ENCODE data around the gene RBM14. TPM values are rescaled to one million over a fixed set of nuclear protein-coding genes. Genes with fewer than 3 reads are reported as not detected.
A peak's percentile ranks its signal among the peaks of the same experiment; 100 is the strongest.

Gene RBM14
- total RNA-seq, 1 donor from 2014 or later, result 49.9 TPM

GRCh38 chr11:66619080-66619554 lies 2.7 kb downstream of the RBM14 start:
- Histone ChIP-seq H3K4me3 (ENCODE audit: low read depth, low read length) (peak overlapping the region; percentile 88), H3K36me3 (ENCODE audit: control insufficient read depth, insufficient read depth, low read length) (no peaks in the 10 kb centered on the region), H3K27me3 (ENCODE audit: control insufficient read depth, insufficient read depth, low read length) (no peaks in the 10 kb centered on the region)
- DNase-seq (ENCODE audit: low read depth), result no peak
- TF ChIP-seq CTCF (IDR thresholded peaks at IDR 0.05; ENCODE audit: insufficient read depth, low read length, poor library complexity, severe bottlenecking), result no peak

- no peaks in the 10 kb centered on the region for H3K27me3 ChIP-seq (ENCODE audit: control insufficient read depth, insufficient read depth, low read length)
- H3K36me3 ChIP-seq (ENCODE audit: control insufficient read depth, insufficient read depth, low read length), result peaks cover 16% of the 10 kb centered on the region
Observed at GRCh38 chr11:66624450-66624849, 8.0 kb downstream of the RBM14 start.

GRCh38 chr11:66625041-66625751 lies 8.8 kb downstream of the RBM14 start:
- Histone ChIP-seq H3K4me3 (ENCODE audit: low read depth, low read length) (no peak overlapping the region), H3K27me3 (ENCODE audit: control insufficient read depth, insufficient read depth, low read length) (no peaks in the 10 kb centered on the region), H3K36me3 (ENCODE audit: control insufficient read depth, insufficient read depth, low read length) (peaks cover 16% of the 10 kb centered on the region)
- TF ChIP-seq CTCF (IDR thresholded peaks at IDR 0.05; ENCODE audit: insufficient read depth, low read length, poor library complexity, severe bottlenecking), result no peak
- DNase-seq (ENCODE audit: low read depth), result no peak

More at GRCh38 chr11:66624450-66624849, 8.0 kb downstream of the RBM14 start:
- no peak for DNase-seq (ENCODE audit: low read depth)
- H3K4me3 ChIP-seq (ENCODE audit: low read depth, low read length), result no peak overlapping the region
- TF ChIP-seq CTCF (IDR thresholded peaks at IDR 0.05; ENCODE audit: insufficient read depth, low read length, poor library complexity, severe bottlenecking), result no peak

- DNase-seq (ENCODE audit: low read depth), result no peak
- Histone ChIP-seq H3K4me3 (ENCODE audit: low read depth, low read length) (no peak overlapping the region), H3K27me3 (ENCODE audit: control insufficient read depth, insufficient read depth, low read length) (no peaks in the 10 kb centered on the region), H3K36me3 (ENCODE audit: control insufficient read depth, insufficient read depth, low read length) (peaks cover 16% of the 10 kb centered on the region)
- no peak for TF ChIP-seq CTCF (IDR thresholded peaks at IDR 0.05; ENCODE audit: insufficient read depth, low read length, poor library complexity, severe bottlenecking)
Observed at GRCh38 chr11:66625752-66626149, 9.3 kb downstream of the RBM14 start.

- H3K36me3 ChIP-seq (ENCODE audit: control insufficient read depth, insufficient read depth, low read length), result peaks cover 16% of the 10 kb centered on the region
- no peak overlapping the region for H3K4me3 ChIP-seq (ENCODE audit: low read depth, low read length)
- no peaks in the 10 kb centered on the region for H3K27me3 ChIP-seq (ENCODE audit: control insufficient read depth, insufficient read depth, low read length)
- no peak for DNase-seq (ENCODE audit: low read depth)
- TF ChIP-seq CTCF (IDR thresholded peaks at IDR 0.05; ENCODE audit: insufficient read depth, low read length, poor library complexity, severe bottlenecking), result no peak
Observed at GRCh38 chr11:66626382-66626781, 10.0 kb downstream of the RBM14 start.

- DNase-seq (ENCODE audit: low read depth), result no peak
- H3K4me3 ChIP-seq (ENCODE audit: low read depth, low read length), result no peak overlapping the region
- H3K36me3 ChIP-seq (ENCODE audit: control insufficient read depth, insufficient read depth, low read length), result peaks cover 16% of the 10 kb centered on the region
- TF ChIP-seq CTCF (IDR thresholded peaks at IDR 0.05; ENCODE audit: insufficient read depth, low read length, poor library complexity, severe bottlenecking), result no peak
- no peaks in the 10 kb centered on the region for H3K27me3 ChIP-seq (ENCODE audit: control insufficient read depth, insufficient read depth, low read length)
Observed at GRCh38 chr11:66626926-66627325, 10.5 kb downstream of the RBM14 start.

Measured in kidney epithelial cell (primary cell).